ENCODE results near the gene STOX2. TPM values are rescaled to one million over a fixed set of nuclear protein-coding genes. Genes with fewer than 3 reads are reported as not detected.

Gene STOX2
- polyA plus RNA-seq, 1 donor from 2014 or later = 26.1 TPM

DNA sequence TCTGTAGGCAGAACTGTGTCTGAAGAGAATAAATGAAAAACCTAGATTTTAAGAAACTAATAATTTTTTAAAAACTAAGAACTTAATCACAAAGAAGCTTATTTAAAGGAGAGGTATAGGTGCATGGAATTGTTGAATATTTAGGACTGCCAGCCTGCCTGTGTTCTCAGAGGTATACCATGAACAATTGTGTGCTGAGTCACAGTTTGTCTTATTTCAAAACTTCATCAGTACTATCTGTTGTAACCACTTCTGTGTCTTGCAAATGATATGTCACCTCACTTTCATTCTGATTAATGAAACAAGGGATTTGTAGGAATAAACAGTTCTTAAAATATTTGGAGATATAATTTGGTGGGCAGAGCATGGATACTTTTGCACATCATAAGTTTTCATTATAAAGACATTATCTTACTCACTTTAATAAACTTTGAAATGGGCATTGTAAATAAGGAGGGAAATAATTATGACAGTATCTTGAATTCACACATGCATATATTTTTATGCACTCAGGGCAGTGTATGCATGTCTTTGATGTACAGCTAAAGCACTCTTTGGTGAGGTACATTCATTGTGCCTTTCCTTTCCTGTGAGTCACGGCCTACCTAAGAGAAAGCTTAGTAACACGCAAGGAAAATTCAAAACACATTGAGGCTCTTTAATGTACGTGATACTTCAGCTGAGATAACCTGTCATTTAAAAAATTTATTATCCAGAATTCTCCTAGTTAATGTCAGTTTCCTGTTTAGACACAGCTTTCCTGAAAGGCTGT lies 31.7 kb downstream of the STOX2 start:
- H3K27me3 ChIP-seq (ENCODE audit: insufficient read depth, low read depth, low read length) = no peaks in the 10 kb centered on the region
- H3K9ac ChIP-seq (ENCODE audit: low read length) = peak overlapping the region; percentile 39
- peak overlapping the region; percentile 9 for H3K4me2 ChIP-seq (ENCODE audit: low read length)
- H3K36me3 ChIP-seq (ENCODE audit: insufficient read depth, low read length) = peaks cover 10% of the 10 kb centered on the region
- no peaks in the 10 kb centered on the region for H4K20me1 ChIP-seq (ENCODE audit: insufficient read depth)
- TF ChIP-seq, protein P1, sequence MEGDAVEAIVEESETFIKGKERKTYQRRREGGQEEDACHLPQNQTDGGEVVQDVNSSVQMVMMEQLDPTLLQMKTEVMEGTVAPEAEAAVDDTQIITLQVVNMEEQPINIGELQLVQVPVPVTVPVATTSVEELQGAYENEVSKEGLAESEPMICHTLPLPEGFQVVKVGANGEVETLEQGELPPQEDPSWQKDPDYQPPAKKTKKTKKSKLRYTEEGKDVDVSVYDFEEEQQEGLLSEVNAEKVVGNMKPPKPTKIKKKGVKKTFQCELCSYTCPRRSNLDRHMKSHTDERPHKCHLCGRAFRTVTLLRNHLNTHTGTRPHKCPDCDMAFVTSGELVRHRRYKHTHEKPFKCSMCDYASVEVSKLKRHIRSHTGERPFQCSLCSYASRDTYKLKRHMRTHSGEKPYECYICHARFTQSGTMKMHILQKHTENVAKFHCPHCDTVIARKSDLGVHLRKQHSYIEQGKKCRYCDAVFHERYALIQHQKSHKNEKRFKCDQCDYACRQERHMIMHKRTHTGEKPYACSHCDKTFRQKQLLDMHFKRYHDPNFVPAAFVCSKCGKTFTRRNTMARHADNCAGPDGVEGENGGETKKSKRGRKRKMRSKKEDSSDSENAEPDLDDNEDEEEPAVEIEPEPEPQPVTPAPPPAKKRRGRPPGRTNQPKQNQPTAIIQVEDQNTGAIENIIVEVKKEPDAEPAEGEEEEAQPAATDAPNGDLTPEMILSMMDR (IDR thresholded peaks at IDR 0.05; ENCODE audit: poor library complexity, severe bottlenecking) = no peak
- no peak for TF ChIP-seq MXI1 (conservative IDR thresholded peaks at IDR 0.05; ENCODE audit: poor library complexity, severe bottlenecking)
- no peak for TF ChIP-seq SMC3 (conservative IDR thresholded peaks at IDR 0.05; ENCODE audit: poor library complexity)
- no peak for TF ChIP-seq RAD21 (conservative IDR thresholded peaks at IDR 0.05)
- no peak for TF ChIP-seq EP300 (conservative IDR thresholded peaks at IDR 0.05; ENCODE audit: poor library complexity, severe bottlenecking)
- TF ChIP-seq POLR2AphosphoS5 (IDR thresholded peaks at IDR 0.05) = no peak
- TF ChIP-seq EZH2 (IDR thresholded peaks at IDR 0.05; ENCODE audit: borderline replicate concordance, insufficient read depth, low read length, poor library complexity, severe bottlenecking) = no peak
- no peaks in the 10 kb centered on the region for H3F3A ChIP-seq (ENCODE audit: insufficient read depth, low read length, poor library complexity, severe bottlenecking)
- H2AFZ ChIP-seq (ENCODE audit: low read depth, low read length) = no peak overlapping the region
- H3K9me2 ChIP-seq (ENCODE audit: insufficient read depth, low read length) = no peaks in the 10 kb centered on the region
- no peaks in the 10 kb centered on the region for H3K9me3 ChIP-seq (ENCODE audit: low read length)
- H3K79me2 ChIP-seq (replicated peaks; ENCODE audit: insufficient read depth, low read length) = peaks cover 30% of the 10 kb centered on the region
- peak overlapping the region; percentile 50 for H3K27ac ChIP-seq (ENCODE audit: low read length)
- H3K4me3 ChIP-seq (ENCODE audit: low read length) = peak overlapping the region; percentile 11

DNA sequence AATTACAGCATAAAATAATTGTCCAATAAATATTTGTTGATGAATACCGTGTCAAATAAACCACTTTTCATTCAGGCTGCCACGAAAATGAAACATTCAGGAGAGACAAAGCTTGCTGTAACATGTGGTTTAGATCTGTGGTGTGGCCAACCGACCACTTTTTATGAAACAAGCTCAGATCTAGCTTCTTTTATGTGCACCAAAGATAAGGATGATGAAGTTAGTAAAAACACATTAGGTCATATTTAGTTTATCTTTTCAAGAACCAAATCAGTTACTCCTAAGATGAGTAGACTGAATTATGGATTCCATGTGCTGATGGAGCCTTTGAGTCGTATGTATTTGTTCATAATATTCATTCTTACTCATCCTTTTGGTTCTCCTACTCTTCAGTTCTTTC lies 35.8 kb downstream of the STOX2 start:
- Histone ChIP-seq H3K79me2 (replicated peaks; ENCODE audit: insufficient read depth, low read length) (peaks cover 27% of the 10 kb centered on the region), H3K4me3 (ENCODE audit: low read length) (no peak overlapping the region)

More for the DNA sequence above, 35.8 kb downstream of the STOX2 start:
- no peak overlapping the region for H3K9ac ChIP-seq (ENCODE audit: low read length)
- no peaks in the 10 kb centered on the region for H3K9me3 ChIP-seq (ENCODE audit: low read length)
- H3F3A ChIP-seq (ENCODE audit: insufficient read depth, low read length, poor library complexity, severe bottlenecking) = no peaks in the 10 kb centered on the region
- peaks cover 10% of the 10 kb centered on the region for H3K36me3 ChIP-seq (ENCODE audit: insufficient read depth, low read length)
- TF ChIP-seq EP300 (conservative IDR thresholded peaks at IDR 0.05; ENCODE audit: poor library complexity, severe bottlenecking) (no peak), EZH2 (IDR thresholded peaks at IDR 0.05; ENCODE audit: borderline replicate concordance, insufficient read depth, low read length, poor library complexity, severe bottlenecking) (no peak), RAD21 (conservative IDR thresholded peaks at IDR 0.05) (no peak), SMC3 (conservative IDR thresholded peaks at IDR 0.05; ENCODE audit: poor library complexity) (no peak), POLR2AphosphoS5 (IDR thresholded peaks at IDR 0.05) (no peak), TAF1 (IDR thresholded peaks at IDR 0.05; ENCODE audit: low read depth) (no peak), MXI1 (conservative IDR thresholded peaks at IDR 0.05; ENCODE audit: poor library complexity, severe bottlenecking) (no peak)
- TF ChIP-seq, protein P2, sequence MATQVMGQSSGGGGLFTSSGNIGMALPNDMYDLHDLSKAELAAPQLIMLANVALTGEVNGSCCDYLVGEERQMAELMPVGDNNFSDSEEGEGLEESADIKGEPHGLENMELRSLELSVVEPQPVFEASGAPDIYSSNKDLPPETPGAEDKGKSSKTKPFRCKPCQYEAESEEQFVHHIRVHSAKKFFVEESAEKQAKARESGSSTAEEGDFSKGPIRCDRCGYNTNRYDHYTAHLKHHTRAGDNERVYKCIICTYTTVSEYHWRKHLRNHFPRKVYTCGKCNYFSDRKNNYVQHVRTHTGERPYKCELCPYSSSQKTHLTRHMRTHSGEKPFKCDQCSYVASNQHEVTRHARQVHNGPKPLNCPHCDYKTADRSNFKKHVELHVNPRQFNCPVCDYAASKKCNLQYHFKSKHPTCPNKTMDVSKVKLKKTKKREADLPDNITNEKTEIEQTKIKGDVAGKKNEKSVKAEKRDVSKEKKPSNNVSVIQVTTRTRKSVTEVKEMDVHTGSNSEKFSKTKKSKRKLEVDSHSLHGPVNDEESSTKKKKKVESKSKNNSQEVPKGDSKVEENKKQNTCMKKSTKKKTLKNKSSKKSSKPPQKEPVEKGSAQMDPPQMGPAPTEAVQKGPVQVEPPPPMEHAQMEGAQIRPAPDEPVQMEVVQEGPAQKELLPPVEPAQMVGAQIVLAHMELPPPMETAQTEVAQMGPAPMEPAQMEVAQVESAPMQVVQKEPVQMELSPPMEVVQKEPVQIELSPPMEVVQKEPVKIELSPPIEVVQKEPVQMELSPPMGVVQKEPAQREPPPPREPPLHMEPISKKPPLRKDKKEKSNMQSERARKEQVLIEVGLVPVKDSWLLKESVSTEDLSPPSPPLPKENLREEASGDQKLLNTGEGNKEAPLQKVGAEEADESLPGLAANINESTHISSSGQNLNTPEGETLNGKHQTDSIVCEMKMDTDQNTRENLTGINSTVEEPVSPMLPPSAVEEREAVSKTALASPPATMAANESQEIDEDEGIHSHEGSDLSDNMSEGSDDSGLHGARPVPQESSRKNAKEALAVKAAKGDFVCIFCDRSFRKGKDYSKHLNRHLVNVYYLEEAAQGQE (IDR thresholded peaks at IDR 0.05; ENCODE audit: borderline replicate concordance) = no peak
- TF ChIP-seq, protein P1 (IDR thresholded peaks at IDR 0.05; ENCODE audit: poor library complexity, severe bottlenecking) = no peak
- H3K27me3 ChIP-seq (ENCODE audit: insufficient read depth, low read depth, low read length) = no peaks in the 10 kb centered on the region
- H3K4me2 ChIP-seq (ENCODE audit: low read length) = no peak overlapping the region
- no peaks in the 10 kb centered on the region for H3K9me2 ChIP-seq (ENCODE audit: insufficient read depth, low read length)
- H2AFZ ChIP-seq (ENCODE audit: low read depth, low read length) = no peak overlapping the region
- no peaks in the 10 kb centered on the region for H4K20me1 ChIP-seq (ENCODE audit: insufficient read depth)
- no peak overlapping the region for H3K27ac ChIP-seq (ENCODE audit: low read length)

Measured in neural cell (in vitro differentiated cells).